DMS153 treated with DMSO at 0.1 percent for 48 hours (cell line): Measurements from ENCODE around the gene HDHD3.

Experiments
- DNase-seq: peaks from one replicate; lab custom pipeline; 2025; ENCODE audit not compliant: unreplicated experiment; lab: John Stamatoyannopoulos, UW

The HDHD3 gene

DNA sequence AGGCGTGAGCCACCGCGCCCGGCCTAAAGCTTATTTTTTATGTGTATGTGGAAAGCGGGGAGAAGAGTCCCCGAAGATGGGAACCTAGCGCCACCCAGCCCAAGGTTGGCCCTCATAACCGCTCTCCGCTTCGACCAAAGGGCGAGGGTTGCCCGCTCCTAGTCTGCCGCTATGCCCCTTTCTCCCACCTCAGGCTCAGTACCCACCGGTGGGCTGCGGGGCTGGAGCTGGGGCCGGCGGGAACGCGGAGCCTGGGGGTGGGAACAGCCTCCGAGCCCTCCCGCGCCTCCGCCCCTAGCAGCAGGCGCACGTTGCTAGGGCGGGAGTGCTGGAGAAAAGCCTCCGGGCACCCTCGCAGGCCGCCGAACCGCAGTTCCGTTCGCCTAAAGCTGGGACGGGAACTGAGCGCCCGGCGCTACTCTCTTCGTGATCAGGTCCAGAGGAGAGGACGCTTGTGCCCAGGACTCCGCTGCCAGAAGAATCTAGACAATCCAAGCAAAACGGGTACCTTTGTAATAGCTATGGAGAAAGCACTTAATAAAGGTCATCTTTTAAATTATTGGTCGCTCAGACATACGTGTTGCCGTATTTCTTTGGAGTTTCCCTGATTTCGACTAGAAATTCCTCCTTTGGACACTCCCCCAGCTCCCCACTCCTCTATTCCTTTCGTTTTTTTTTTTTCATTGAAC is 36.6 kb downstream of the HDHD3 start, which contains the start of gene WDR31:
WDR31 (minus strand) TSS at position 265 of the 689 bp plus-strand sequence. CDS start 8,253 bp downstream, outside the sequence.
- peak; percentile 81 for DNase-seq

DNA sequence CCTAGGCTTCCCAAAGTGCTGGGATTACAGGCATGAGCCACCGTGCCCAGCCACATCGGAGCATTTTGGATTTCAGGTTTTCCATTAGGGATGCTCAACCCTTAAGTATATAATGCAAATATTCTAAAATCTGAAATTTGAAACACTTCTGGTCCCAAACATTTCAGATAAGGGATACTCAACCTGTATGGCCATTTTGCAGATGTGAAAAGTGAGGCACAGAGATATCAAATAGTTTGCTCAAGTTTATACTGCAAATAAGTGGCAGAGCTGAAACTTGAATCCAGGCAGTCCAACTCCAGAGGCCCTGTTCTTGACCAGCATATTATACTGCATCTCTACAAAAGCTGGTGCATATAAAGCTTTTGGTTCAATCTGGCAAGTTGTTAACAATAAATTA is 39.1 kb downstream of the HDHD3 start:
- DNase-seq, result no peak

- no peak for DNase-seq
Measured at GRCh38 chr9:113331780-113332179, 45.0 kb downstream of the HDHD3 start.

DNA sequence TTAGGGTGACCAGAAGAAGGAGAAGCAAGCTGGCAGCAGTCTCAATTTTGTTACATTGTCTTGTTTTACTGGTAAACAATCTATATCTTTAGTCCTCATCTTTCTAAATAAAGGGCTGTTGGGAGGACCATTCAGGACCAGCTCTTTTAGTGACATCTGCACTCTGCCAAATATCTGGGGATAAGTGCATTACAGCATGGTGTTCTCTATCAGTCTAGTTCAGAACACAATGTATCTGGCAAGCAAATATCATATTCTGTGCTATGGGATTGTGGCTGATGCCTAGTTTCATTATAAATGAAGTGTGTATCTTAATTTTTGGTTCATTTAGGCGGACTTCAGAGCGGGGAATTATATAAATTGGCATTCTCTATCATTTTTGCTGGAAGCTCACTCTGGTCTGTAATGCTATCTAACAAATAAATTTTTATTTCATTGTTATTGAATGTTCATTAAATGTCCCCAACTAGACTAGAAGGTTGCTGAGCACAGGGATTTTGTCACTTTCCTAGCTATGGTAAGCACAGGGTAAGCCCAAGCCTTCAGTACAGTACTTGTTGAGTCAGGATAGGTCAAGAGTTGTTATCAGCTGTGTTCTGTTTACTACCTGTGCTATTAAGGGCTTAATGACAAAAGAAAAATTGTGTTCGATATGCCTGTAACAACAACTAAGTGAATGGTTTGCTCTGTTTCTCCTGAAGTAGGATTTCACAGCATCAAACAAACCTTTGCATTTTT is 48.6 kb downstream of the HDHD3 start:
- no peak for DNase-seq

- DNase-seq, result no peak
Measured at GRCh38 chr9:113326230-113326629, 50.6 kb downstream of the HDHD3 start.
